ENCODE results near the gene CERCAM.
A peak's percentile ranks its signal among the peaks of the same experiment; 100 is the strongest.

The CERCAM gene

GRCh38 chr9:128405077-128405779, 15.4 kb upstream of the CERCAM start:
- no peak for DNase-seq (ENCODE audit: low read depth)
- TF ChIP-seq CTCF (IDR thresholded peaks at IDR 0.05; ENCODE audit: insufficient read depth, low read depth, low read length, missing control alignments) = no peak
- H3K4me3 ChIP-seq (ENCODE audit: low read length) = no peak overlapping the region

GRCh38 chr9:128405780-128406171, 14.9 kb upstream of the CERCAM start:
- TF ChIP-seq CTCF (IDR thresholded peaks at IDR 0.05; ENCODE audit: insufficient read depth, low read depth, low read length, missing control alignments) = no peak
- no peak overlapping the region for H3K4me3 ChIP-seq (ENCODE audit: low read length)
- DNase-seq (ENCODE audit: low read depth) = no peak

- no peak for TF ChIP-seq CTCF (IDR thresholded peaks at IDR 0.05; ENCODE audit: insufficient read depth, low read depth, low read length, missing control alignments)
- H3K4me3 ChIP-seq (ENCODE audit: low read length) = no peak overlapping the region
- no peak for DNase-seq (ENCODE audit: low read depth)
These were observed 13.7 kb upstream of the CERCAM start for GRCh38 chr9:128406848-128407391.

GRCh38 chr9:128408963-128409431, 11.7 kb upstream of the CERCAM start:
- no peak overlapping the region for H3K4me3 ChIP-seq (ENCODE audit: low read length)
- no peak for DNase-seq (ENCODE audit: low read depth)
- TF ChIP-seq CTCF (IDR thresholded peaks at IDR 0.05; ENCODE audit: insufficient read depth, low read depth, low read length, missing control alignments) = no peak

GRCh38 chr9:128409450-128409849, 11.2 kb upstream of the CERCAM start:
- H3K4me3 ChIP-seq (ENCODE audit: low read length) = no peak overlapping the region
- DNase-seq (ENCODE audit: low read depth) = no peak
- no peak for TF ChIP-seq CTCF (IDR thresholded peaks at IDR 0.05; ENCODE audit: insufficient read depth, low read depth, low read length, missing control alignments)

- TF ChIP-seq CTCF (IDR thresholded peaks at IDR 0.05; ENCODE audit: insufficient read depth, low read depth, low read length, missing control alignments) = peak; percentile 44
- H3K4me3 ChIP-seq (ENCODE audit: low read length) = no peak overlapping the region
- DNase-seq (ENCODE audit: low read depth) = no peak
These were observed 10.7 kb upstream of the CERCAM start for GRCh38 chr9:128409978-128410377.

All from epithelial cell of esophagus (primary cell).